ENCODE data around the gene ATP1A4.

DNA sequence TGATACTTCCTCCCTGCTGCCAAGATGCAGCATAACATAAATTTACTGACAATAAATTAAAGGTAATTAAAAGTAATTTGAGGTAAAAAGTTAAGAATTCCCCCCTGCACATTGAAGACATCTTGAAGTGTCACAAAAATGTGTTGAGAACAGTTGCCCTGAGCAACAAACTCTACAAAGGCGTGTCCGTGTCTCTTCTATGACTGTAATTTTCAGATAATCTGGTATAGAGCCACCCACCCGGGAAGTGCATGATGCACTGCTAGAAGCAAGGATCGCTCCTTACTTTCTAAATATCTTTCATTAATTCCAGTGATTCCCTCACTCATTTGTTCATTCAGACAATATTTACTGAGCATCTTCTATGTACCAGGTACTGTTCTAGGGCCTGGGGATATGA, 27.9 kb downstream of the ATP1A4 start:
- TF ChIP-seq, protein P1, sequence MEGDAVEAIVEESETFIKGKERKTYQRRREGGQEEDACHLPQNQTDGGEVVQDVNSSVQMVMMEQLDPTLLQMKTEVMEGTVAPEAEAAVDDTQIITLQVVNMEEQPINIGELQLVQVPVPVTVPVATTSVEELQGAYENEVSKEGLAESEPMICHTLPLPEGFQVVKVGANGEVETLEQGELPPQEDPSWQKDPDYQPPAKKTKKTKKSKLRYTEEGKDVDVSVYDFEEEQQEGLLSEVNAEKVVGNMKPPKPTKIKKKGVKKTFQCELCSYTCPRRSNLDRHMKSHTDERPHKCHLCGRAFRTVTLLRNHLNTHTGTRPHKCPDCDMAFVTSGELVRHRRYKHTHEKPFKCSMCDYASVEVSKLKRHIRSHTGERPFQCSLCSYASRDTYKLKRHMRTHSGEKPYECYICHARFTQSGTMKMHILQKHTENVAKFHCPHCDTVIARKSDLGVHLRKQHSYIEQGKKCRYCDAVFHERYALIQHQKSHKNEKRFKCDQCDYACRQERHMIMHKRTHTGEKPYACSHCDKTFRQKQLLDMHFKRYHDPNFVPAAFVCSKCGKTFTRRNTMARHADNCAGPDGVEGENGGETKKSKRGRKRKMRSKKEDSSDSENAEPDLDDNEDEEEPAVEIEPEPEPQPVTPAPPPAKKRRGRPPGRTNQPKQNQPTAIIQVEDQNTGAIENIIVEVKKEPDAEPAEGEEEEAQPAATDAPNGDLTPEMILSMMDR (IDR thresholded peaks at IDR 0.05) = no peak
- no peak for TF ChIP-seq POLR2AphosphoS5 (IDR thresholded peaks at IDR 0.05)

Measured in prostate gland (tissue), 2 donors.